SJSA1 (cell line): ENCODE measurements around the gene RP9. TPM values are rescaled to one million over a fixed set of nuclear protein-coding genes. Genes with fewer than 3 reads are reported as not detected.
"Not testable (repeated sequence)": the region's sequence is repeated elsewhere in the genome, so short reads cannot be mapped to it uniquely, and the experiment has no call there.

Source experiments
- DNase-seq, 2 experiments: peaks; one replicate each; pipeline ENCODE4 v3.0.0-alpha.2; 2015 to 2020; ENCODE audit warnings: low spot score in 2 of 2, low read depth in 1 of 2
- H3K27ac ChIP-seq: fragments of 250-450 bp; sonication (Bioruptor Pico); 2 replicates; pipeline ENCODE4 v1.5.1; 2020; ENCODE audit warnings: mild to moderate bottlenecking, moderate library complexity
- H3K27me3 ChIP-seq: fragments of 250-450 bp; sonication (Bioruptor Pico); replicated peaks from 2 replicates; pipeline ENCODE4 v1.5.1; 2020; ENCODE audit warnings: mild to moderate bottlenecking, moderate library complexity
- H3K36me3 ChIP-seq: fragments of 250-450 bp; sonication (Bioruptor Pico); 2 replicates; pipeline ENCODE4 v1.5.1; 2020; ENCODE audit warnings: mild to moderate bottlenecking
- H3K4me1 ChIP-seq: fragments of 250-450 bp; sonication (Bioruptor Pico); replicated peaks from 2 replicates; pipeline ENCODE4 v1.6.1; 2021; ENCODE audit warnings: mild to moderate bottlenecking
- H3K4me3 ChIP-seq: fragments of 250-450 bp; sonication (Bioruptor Pico); 2 replicates; pipeline ENCODE4 v1.5.1; 2020; ENCODE audit warnings: mild to moderate bottlenecking
- H3K9me3 ChIP-seq: fragments of 250-450 bp; sonication (Bioruptor Pico); replicated peaks from 2 replicates; pipeline ENCODE4 v1.5.1; 2020; ENCODE audit warnings: mild to moderate bottlenecking
- total RNA-seq: library from RNA; depleted of rRNA; stranded (reverse); fragments of >200 nt; shearing (Covaris generic); gene quantifications from 2 replicates; pipeline ENCODE4 v1.2.3, GENCODE V29; 2014

The RP9 gene
- total RNA-seq, 1 experiment from 2014 or later, result 16.0 TPM

DNA sequence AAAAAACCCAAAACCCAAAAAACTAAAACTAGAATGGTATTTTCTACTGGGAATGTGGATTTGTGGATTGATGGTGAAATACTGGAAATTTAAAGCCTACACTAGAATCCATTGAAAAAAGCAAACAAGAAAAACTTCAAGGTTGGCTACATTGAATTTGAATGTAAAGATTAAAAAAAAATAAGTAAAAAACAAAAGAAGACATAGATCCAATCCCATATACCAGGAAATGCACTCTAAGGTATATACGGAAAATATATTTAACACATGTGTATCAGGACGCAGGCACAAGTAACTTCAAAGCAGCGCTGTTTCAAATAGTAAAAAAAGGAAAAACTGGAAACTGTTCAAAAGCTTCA lies 19.4 kb upstream of the RP9 start:
- no peak for DNase-seq
- Histone ChIP-seq H3K4me1 (peaks cover 5% of the 10 kb centered on the region), H3K4me3 (peak overlapping the region; percentile 67), H3K27ac (no peak overlapping the region), H3K27me3 (no peaks in the 10 kb centered on the region), H3K36me3 (no peaks in the 10 kb centered on the region), H3K9me3 (no peaks in the 10 kb centered on the region)

DNA sequence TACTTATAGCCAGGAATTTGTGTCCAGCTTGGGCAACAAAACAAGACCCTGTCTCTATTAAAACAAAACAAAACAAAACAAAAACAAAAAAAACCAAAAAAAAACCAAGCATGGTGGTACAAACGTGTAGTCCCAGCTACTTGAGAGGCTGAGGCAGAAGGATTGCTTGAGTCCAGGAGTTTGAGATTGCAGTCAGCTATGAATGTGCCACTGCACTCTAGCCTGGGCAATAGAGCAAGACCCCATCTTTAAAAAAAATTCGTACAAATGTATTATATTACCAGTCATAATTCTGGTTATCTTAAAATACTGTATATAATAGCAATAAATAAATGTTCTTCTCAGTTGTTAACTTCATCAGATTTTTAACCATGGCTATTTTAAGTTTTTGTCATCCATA lies 17.9 kb upstream of the RP9 start:
- Histone ChIP-seq H3K4me1 (peaks cover 5% of the 10 kb centered on the region), H3K36me3 (no peaks in the 10 kb centered on the region), H3K9me3 (no peaks in the 10 kb centered on the region), H3K27me3 (no peaks in the 10 kb centered on the region), H3K4me3 (no peak overlapping the region), H3K27ac (no peak overlapping the region)
- no peak for DNase-seq

DNA sequence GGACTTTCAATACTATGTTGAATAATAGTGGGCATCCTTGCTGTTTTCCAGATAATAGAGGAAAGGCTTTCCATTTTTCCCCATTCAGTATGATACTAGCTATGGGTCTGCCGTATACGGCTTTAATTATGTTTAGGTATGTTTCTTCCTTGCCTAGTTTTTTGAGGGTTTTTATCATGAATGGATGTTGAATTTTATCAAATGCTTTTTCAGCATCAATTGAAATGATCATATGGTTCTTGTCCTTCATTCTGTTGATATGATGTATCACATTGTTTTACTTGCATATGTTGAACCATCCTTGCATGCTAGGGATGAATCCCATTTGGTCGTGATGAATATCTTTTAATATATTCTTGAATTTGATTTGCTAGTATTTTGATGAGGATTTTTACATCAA lies 9.2 kb upstream of the RP9 start:
- no peaks in the 10 kb centered on the region for H3K27me3 ChIP-seq
- H3K27ac ChIP-seq, result no peak overlapping the region
- no peaks in the 10 kb centered on the region for H3K36me3 ChIP-seq
- no peak for DNase-seq
- H3K4me3 ChIP-seq, result no peak overlapping the region
- no peaks in the 10 kb centered on the region; the same call in none of the 2 replicates for H3K9me3 ChIP-seq
- H3K4me1 ChIP-seq, result no peaks in the 10 kb centered on the region

DNA sequence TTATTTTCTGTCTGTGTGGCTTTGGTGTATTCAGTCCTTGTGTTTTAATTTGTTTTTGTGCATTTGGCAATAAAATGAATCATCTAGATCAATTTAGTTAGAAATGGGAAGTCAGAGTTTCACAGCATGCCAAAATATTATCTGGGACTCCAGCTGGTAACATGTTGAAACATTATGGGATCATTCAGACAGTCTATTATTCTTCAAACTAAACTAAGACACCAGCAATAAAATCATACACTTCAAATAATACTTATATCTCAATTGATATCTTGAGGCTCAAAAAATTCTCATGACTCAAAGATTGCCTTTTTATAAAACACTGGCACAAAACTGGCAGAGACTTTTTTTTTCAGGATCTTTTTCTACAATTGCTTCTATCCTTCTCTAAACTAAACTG lies 5.8 kb upstream of the RP9 start:
- H3K9me3 ChIP-seq, result no peaks in the 10 kb centered on the region; the same call in none of the 2 replicates
- no peaks in the 10 kb centered on the region for H3K4me1 ChIP-seq
- H3K27me3 ChIP-seq, result no peaks in the 10 kb centered on the region
- H3K27ac ChIP-seq, result no peak overlapping the region
- DNase-seq, result no peak
- no peaks in the 10 kb centered on the region for H3K36me3 ChIP-seq
- no peak overlapping the region for H3K4me3 ChIP-seq

DNA sequence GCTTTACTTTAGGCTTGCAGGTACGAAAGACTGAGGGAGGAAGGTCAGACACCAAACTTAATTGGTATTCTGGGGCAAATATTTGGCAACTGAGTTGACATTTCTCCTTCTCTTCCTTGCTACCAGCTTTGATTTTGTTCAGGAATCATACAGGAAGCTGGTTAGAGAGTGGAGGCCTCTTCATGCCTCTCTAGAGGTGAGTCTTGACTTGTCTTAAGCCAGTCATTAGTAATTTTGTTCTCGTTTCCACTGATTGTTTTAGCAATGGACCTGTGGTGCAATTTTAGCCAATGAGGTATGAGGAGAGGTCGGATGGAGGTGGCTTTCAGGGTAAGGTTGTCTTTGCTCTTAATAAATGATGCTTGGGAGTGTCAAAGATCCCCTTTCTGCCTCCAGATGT lies 2.4 kb upstream of the RP9 start:
- H3K36me3 ChIP-seq, result peaks cover 4% of the 10 kb centered on the region
- H3K27ac ChIP-seq, result no peak overlapping the region
- H3K27me3 ChIP-seq, result no peaks in the 10 kb centered on the region
- no peaks in the 10 kb centered on the region for H3K9me3 ChIP-seq
- no peak overlapping the region for H3K4me3 ChIP-seq
- peaks cover 9% of the 10 kb centered on the region for H3K4me1 ChIP-seq
- no peak for DNase-seq

DNA sequence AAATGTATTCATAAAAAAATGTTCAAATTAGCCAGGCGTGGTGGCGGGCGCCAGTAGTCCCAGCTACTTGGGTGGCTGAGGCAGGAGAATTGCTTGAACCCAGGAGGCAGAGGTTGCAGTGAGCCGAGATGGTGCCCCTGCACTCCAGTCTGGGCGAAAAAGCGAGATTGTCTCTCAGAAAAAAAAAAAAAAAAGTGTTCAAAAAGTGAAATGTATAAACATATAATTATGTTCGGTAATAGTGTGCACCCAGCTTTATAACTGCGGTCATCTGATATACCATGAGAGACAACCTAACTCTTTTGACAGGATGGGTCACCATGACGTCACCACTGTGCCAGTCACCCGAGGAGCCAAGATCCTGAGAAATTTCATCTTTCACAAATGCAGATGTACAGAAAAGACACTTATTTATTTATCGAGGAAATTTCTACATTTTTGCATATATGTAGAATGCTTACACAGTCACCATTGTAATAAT lies 594 bp upstream of the RP9 start:
- Histone ChIP-seq H3K9me3 (no peaks in the 10 kb centered on the region), H3K36me3 (peaks cover 4% of the 10 kb centered on the region), H3K27me3 (no peaks in the 10 kb centered on the region), H3K4me3 (peak overlapping the region; percentile 99), H3K4me1 (peaks cover 13% of the 10 kb centered on the region), H3K27ac (no peak overlapping the region)
- DNase-seq, result no peak

DNA sequence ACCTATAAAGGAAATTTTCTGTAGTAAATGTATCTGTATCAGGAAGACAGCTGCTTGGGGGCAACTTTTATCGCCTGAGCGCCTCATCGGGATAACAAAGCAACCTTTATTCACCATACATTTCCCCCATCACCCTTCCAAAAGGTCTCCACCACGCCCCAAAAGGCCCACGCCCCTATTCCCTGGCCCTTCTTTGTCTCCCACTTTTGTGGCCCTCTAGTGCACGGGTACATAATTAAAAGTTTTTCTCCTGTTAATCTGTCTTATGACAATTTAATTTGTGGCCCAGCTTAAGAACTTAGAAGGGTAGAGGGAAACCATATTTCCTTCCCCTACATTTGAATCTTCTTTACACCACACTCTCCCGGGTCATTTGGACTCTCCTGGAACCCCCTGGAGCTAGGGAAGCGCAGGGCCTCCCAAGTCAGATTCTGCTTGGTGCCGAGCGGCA lies 625 bp downstream of the RP9 start:
- no peaks in the 10 kb centered on the region for H3K9me3 ChIP-seq
- no peaks in the 10 kb centered on the region for H3K27me3 ChIP-seq
- no peak for DNase-seq
- peak overlapping the region; percentile 99 for H3K4me3 ChIP-seq
- H3K27ac ChIP-seq, result peak overlapping the region; percentile 50
- peaks cover 13% of the 10 kb centered on the region for H3K4me1 ChIP-seq
- peaks cover 5% of the 10 kb centered on the region for H3K36me3 ChIP-seq

DNA sequence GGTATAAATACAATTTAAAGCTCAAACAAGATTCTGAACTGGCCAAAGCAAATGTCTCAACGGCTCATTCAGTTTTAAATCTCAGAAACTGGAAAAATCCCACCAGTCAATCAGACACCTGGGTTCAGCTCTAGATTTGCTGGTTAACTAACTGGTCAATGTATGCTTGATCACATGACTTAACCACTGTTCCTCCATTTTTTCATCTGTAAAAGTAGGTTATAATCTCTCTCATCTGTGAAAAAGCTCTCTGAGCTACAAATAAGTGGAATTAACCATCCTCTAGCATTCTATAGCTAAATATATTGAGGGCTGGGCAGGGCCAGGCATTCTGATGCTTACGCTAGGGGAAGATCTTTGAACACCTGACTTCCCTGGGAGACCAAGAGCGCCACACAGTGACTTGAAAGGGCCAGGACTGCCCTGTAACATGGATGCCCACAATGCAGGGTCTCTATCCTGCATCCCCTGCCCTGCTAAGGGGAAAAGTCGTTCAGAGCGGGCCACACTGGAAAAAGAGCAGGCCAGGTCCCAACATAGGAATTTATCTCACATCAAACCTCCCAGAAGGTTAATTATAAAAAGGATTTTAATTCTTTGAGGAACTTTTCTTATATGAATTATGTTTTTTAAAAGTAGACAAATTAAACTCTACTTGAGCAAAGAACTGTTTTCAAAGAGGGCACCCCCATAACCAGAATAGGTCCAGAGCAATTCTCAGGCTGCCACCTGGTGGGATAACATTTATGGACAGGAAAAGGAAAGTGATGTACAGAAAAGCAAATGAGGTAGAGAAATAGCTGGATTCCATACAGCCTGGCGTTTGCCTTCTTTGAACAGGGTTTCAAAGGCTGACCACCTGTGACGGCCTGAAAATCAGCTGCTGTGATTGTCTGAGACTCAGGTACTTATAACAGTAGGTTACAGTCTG lies 1.8 kb downstream of the RP9 start:
- Histone ChIP-seq H3K4me1 (peaks cover 13% of the 10 kb centered on the region), H3K36me3 (peaks cover 17% of the 10 kb centered on the region), H3K27me3 (no peaks in the 10 kb centered on the region), H3K27ac (no peak overlapping the region), H3K9me3 (no peaks in the 10 kb centered on the region), H3K4me3 (peak overlapping the region; percentile 99)
- DNase-seq, result peak in 1 of 2 experiments; percentile 40

DNA sequence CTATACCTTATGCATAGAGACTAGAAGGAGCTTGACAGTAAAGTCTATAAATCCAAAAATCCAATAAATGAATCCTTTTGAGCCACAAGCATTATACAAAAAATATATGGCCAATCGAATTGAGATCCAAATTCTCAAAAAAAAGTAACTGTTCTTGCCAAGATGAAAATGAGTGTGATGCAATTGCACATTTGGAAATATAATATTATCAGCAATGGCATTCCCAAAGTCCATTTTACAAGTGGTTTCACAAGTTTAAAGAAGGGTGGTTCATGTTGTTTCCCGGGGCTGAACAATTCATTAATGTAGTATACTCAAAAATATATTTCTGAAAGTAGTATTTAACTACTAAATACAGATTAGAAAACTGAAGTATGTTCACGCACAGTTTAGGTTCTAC lies 7.3 kb downstream of the RP9 start:
- DNase-seq, result no peak
- no peaks in the 10 kb centered on the region for H3K9me3 ChIP-seq

DNA sequence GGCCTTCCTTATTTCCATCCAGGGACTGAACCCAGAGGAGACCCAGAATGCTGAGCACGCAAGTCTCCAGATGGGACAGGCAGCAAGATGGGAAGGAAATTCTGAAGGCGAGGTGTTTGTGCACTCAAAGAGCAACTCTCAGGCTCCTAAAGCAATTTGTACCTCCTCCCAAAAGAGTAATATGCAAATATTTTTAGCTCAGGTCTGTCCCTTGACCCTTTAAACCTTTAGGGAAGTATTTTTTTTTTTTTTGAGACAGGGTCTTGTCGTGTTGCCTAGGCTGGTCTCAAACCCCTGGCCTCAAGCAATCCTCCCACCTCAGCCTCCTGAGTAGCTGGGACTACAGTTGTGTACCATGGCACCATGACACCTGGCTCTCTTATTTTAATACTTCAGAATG lies 8.4 kb downstream of the RP9 start:
- Histone ChIP-seq H3K9me3 (no peaks in the 10 kb centered on the region), H3K36me3 (peaks cover 71% of the 10 kb centered on the region), H3K27ac (no peak overlapping the region), H3K27me3 (no peaks in the 10 kb centered on the region), H3K4me3 (no peak overlapping the region), H3K4me1 (no peaks in the 10 kb centered on the region)
- no peak for DNase-seq

More for the DNA sequence above, 7.3 kb downstream of the RP9 start:
- Histone ChIP-seq H3K36me3 (peaks cover 60% of the 10 kb centered on the region), H3K27me3 (no peaks in the 10 kb centered on the region), H3K4me3 (no peak overlapping the region), H3K4me1 (peaks cover 4% of the 10 kb centered on the region; the same call in 1 of the 2 replicates), H3K27ac (no peak overlapping the region)

DNA sequence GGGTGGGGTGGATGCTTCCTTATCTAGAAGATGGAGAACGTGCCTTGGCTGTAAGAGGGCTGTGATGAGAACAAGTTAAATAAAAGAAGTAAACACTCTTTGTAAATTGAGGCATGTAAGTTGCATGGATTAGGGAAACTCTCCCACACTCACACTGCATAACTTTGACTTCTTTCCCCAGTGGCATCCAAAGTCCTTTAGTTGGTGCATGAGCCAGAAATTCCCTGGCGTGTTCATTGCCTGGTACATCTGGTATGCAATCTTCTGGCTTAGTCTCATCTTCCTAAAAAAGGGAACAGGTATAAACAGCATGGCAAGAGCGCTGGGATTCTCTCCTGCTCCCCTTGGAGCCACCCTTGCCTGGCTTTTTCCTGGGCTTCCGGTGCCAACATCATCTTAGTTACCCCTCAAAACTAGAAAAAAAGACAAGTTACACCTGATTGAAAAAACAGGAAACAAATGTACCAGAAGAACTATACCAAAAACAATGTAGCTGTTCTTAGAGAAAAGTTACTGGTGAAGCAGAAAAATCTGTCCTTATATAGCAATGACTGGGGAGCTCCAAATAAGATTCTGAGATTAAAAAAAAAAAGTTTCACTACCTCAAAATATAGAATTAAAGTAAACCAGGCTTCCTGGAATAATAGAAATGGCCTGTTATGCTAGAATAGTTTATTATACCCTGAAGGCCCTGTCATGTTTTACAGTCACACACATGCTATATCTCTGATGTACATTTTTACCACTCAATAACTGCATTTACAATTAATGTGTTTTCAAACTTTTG lies 9.9 kb downstream of the RP9 start:
- Histone ChIP-seq H3K27ac (no peak overlapping the region), H3K4me3 (no peak overlapping the region), H3K36me3 (peaks cover 81% of the 10 kb centered on the region), H3K27me3 (no peaks in the 10 kb centered on the region), H3K9me3 (no peaks in the 10 kb centered on the region), H3K4me1 (no peaks in the 10 kb centered on the region)
- no peak for DNase-seq

DNA sequence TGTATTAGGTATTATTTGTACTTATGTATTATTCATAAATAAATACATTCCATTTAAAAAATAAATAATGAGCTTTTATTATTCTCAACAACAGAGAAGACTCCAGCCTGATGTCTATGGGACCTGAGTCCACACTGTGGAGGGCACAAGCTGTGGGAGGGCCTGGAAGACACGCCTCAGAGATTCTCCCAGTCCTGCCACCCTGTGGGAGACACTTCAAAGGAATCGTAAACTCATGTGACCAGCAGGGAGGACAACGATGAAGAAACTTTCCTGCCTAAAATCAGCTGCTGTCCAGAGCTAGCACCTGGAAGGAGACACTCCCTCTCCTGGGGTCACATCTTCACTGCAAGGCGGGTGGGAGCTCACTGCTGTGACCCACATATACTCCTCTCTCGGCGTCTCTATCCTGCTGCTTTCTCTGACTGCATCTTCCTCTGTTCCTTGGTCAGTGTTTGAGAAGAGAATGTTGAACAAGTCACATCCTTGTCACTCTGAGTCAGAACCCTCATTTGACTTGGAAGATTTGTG lies 14.4 kb downstream of the RP9 start:
- Histone ChIP-seq H3K4me1 (peaks cover 13% of the 10 kb centered on the region), H3K36me3 (peaks cover 58% of the 10 kb centered on the region)
- H3K4me3 ChIP-seq, DNase-seq, H3K9me3 ChIP-seq, H3K27me3 ChIP-seq, H3K27ac ChIP-seq: not testable (repeated sequence)

DNA sequence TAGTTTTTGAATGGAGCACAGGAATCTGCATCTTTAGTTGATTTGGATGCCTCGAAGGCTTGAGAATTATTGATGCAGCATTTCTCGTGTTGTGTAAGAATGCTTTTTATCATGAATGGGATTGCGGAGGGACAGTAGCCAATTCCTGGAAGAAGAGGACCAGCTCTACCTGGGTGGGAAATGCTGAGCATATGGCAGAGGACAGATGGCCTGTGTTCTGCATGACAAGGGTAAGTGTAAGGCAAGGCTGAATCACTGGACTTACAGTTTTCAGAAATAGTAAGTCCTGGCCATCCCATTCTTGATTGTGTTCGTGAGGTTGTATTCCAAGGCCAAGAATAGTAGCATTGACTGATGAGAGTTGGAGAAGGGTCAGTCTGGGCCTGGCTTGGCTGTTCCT lies 15.9 kb downstream of the RP9 start:
- H3K4me3 ChIP-seq, result no peak overlapping the region
- peaks cover 48% of the 10 kb centered on the region for H3K36me3 ChIP-seq
- no peak overlapping the region for H3K27ac ChIP-seq
- no peak for DNase-seq
- H3K4me1 ChIP-seq, result peaks cover 13% of the 10 kb centered on the region
- no peaks in the 10 kb centered on the region for H3K27me3 ChIP-seq
- H3K9me3 ChIP-seq, result no peaks in the 10 kb centered on the region
